Measurements from ENCODE around the gene ETV2. TPM values are rescaled to one million over a fixed set of nuclear protein-coding genes. Genes with fewer than 3 reads are reported as not detected.

Gene ETV2
- total and polyA plus RNA-seq, 2 of the 4 experiments (the other 2 are of a cell fraction): 1.2 TPM; not detected in 1

- no peak overlapping the region for H3K9ac ChIP-seq (ENCODE audit: low read depth, low read length)
- POLR2A ChIA-PET (ENCODE audit: unreplicated experiment): interaction anchor here (0.7 kb wide), 1 partner anchor 18 kb away, joined by 5 read pairs; the partner anchor contains the start of gene ETV2
- no peaks in the 10 kb centered on the region for H3K9me3 ChIP-seq (ENCODE audit: control insufficient read depth, insufficient read depth, low read length)
- H3K27ac ChIP-seq (ENCODE audit: insufficient read depth, low read length): no peak overlapping the region
- no peak for ATAC-seq (ENCODE audit: low read depth)
- no peaks in the 10 kb centered on the region for H3K9me1 ChIP-seq (ENCODE audit: insufficient read depth, low read length)
- H4K5ac ChIP-seq (ENCODE audit: low read depth, low read length): no peak overlapping the region
- H3K36me3 ChIP-seq (ENCODE audit: control insufficient read depth, insufficient read depth, low read length): peaks cover 5% of the 10 kb centered on the region; the same call in 1 of the 2 replicates
- no peak overlapping the region for H2BK15ac ChIP-seq (ENCODE audit: low read depth, low read length)
- 0 out of 4 replicates have a peak, but pooled peaks cover 0 to 5% of the 10 kb centered on the region in 2 experiments for H3K79me1 ChIP-seq (ENCODE audit: low read depth in 1 of 2, low read length in 2 of 2)
- no TSS peak for BruUV-seq (replicated peaks)
- no peak overlapping the region for H3K4me3 ChIP-seq (ENCODE audit: insufficient read depth, low read depth, low read length)
- dilution Hi-C loops (cut with HindIII; ENCODE audit: low sequenced_read_pairs, unreplicated experiment) (no loop called here), in situ Hi-C loops (cut with MboI; ENCODE audit: low sequenced_read_pairs) (no loop called here), intact Hi-C loops (cut with micrococcal nuclease) (no loop called here)
- H3K56ac ChIP-seq (ENCODE audit: extremely low read depth, insufficient read depth, low read length): no peak overlapping the region
- H4K91ac ChIP-seq (ENCODE audit: insufficient read depth, low read depth, low read length): no peak overlapping the region
- no peak overlapping the region for H3K23ac ChIP-seq (ENCODE audit: low read depth, low read length)
- H2AK9ac ChIP-seq (replicated peaks; ENCODE audit: low read depth, low read length, poor library complexity): no peak overlapping the region
- no peak overlapping the region for H3K18ac ChIP-seq (ENCODE audit: low read depth, low read length)
- H3K4ac ChIP-seq (ENCODE audit: low read depth, low read length): no peak overlapping the region
- H4K8ac ChIP-seq (ENCODE audit: low read depth in 2 of 2, low read length in 2 of 2): no peak overlapping the region
- no peaks in the 10 kb centered on the region for H3K4me1 ChIP-seq (ENCODE audit: control insufficient read depth, insufficient read depth, low read length)
- no peak overlapping the region for H2BK120ac ChIP-seq (ENCODE audit: low read depth, low read length)
- no peak overlapping the region for H2BK20ac ChIP-seq (ENCODE audit: low read depth, low read length)
- H2BK5ac ChIP-seq (ENCODE audit: low read depth, low read length, poor library complexity, severe bottlenecking): no peak overlapping the region
- H3K27me3 ChIP-seq (ENCODE audit: control insufficient read depth, insufficient read depth, low read length): no peaks in the 10 kb centered on the region
- no peak overlapping the region for H3K14ac ChIP-seq (replicated peaks; ENCODE audit: low read depth, low read length)
- no peak overlapping the region for H2AK5ac ChIP-seq (ENCODE audit: low read depth, low read length)
- no peaks in the 10 kb centered on the region for H4K20me1 ChIP-seq (ENCODE audit: insufficient read depth, low read length)
- DNase-seq: no peak
- 84% methylated on average over 5 of the region's 6 CpGs; no CpG with 5 or more reads in 1 of the 2 experiments for WGBS, 2 experiments (ENCODE audit: extremely low coverage in 2 of 2, insufficient read length in 1 of 2)
- CTCF ChIA-PET: no interaction called here
- H2AFZ ChIP-seq (replicated peaks; ENCODE audit: low read length, poor library complexity): no peak overlapping the region
- TF ChIP-seq ELK1 (IDR thresholded peaks at IDR 0.05; ENCODE audit: borderline replicate concordance, low read depth, low read length) (no peak), RFX5 (IDR thresholded peaks at IDR 0.05; ENCODE audit: low read depth, low read length) (no peak), BHLHE40 (IDR thresholded peaks at IDR 0.05; ENCODE audit: low read depth, low read length) (no peak), FOS (IDR thresholded peaks at IDR 0.05; ENCODE audit: low read depth, low read length) (no peak), POLR2A (IDR thresholded peaks at IDR 0.05; ENCODE audit: low read depth, low read length) (no peak), MAZ (IDR thresholded peaks at IDR 0.05; ENCODE audit: borderline replicate concordance, low read depth, low read length) (no peak), CHD1 (IDR thresholded peaks at IDR 0.05; ENCODE audit: low read depth, low read length) (no peak), MAFK (IDR thresholded peaks at IDR 0.05; ENCODE audit: low read depth, low read length) (no peak), MXI1 (IDR thresholded peaks at IDR 0.05; ENCODE audit: borderline replicate concordance, low read depth, low read length) (no peak), RCOR1 (IDR thresholded peaks at IDR 0.05; ENCODE audit: insufficient replicate concordance, low read length) (no peak), NFE2L2 (IDR thresholded peaks at IDR 0.05; ENCODE audit: low read depth, low read length) (no peak), RAD21 (IDR thresholded peaks at IDR 0.05; ENCODE audit: low read length) (no peak), CEBPB (IDR thresholded peaks at IDR 0.05; ENCODE audit: low read depth, low read length) (no peak), SMC3 (IDR thresholded peaks at IDR 0.05; ENCODE audit: low read depth, low read length) (no peak)
- TF ChIP-seq, protein P1, sequence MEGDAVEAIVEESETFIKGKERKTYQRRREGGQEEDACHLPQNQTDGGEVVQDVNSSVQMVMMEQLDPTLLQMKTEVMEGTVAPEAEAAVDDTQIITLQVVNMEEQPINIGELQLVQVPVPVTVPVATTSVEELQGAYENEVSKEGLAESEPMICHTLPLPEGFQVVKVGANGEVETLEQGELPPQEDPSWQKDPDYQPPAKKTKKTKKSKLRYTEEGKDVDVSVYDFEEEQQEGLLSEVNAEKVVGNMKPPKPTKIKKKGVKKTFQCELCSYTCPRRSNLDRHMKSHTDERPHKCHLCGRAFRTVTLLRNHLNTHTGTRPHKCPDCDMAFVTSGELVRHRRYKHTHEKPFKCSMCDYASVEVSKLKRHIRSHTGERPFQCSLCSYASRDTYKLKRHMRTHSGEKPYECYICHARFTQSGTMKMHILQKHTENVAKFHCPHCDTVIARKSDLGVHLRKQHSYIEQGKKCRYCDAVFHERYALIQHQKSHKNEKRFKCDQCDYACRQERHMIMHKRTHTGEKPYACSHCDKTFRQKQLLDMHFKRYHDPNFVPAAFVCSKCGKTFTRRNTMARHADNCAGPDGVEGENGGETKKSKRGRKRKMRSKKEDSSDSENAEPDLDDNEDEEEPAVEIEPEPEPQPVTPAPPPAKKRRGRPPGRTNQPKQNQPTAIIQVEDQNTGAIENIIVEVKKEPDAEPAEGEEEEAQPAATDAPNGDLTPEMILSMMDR (conservative IDR thresholded peaks at IDR 0.05; ENCODE audit: low read depth, low read length): no peak
- TF ChIP-seq, protein P2, sequence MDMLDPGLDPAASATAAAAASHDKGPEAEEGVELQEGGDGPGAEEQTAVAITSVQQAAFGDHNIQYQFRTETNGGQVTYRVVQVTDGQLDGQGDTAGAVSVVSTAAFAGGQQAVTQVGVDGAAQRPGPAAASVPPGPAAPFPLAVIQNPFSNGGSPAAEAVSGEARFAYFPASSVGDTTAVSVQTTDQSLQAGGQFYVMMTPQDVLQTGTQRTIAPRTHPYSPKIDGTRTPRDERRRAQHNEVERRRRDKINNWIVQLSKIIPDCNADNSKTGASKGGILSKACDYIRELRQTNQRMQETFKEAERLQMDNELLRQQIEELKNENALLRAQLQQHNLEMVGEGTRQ (IDR thresholded peaks at IDR 0.05; ENCODE audit: low read depth, low read length): no peak
- H3K4me2 ChIP-seq (ENCODE audit: low read depth, low read length): no peak overlapping the region
Measured at GRCh38 chr19:35623327-35624010, 18.1 kb upstream of the ETV2 start.
